Measurements from ENCODE around the gene ST3GAL3.

DNA sequence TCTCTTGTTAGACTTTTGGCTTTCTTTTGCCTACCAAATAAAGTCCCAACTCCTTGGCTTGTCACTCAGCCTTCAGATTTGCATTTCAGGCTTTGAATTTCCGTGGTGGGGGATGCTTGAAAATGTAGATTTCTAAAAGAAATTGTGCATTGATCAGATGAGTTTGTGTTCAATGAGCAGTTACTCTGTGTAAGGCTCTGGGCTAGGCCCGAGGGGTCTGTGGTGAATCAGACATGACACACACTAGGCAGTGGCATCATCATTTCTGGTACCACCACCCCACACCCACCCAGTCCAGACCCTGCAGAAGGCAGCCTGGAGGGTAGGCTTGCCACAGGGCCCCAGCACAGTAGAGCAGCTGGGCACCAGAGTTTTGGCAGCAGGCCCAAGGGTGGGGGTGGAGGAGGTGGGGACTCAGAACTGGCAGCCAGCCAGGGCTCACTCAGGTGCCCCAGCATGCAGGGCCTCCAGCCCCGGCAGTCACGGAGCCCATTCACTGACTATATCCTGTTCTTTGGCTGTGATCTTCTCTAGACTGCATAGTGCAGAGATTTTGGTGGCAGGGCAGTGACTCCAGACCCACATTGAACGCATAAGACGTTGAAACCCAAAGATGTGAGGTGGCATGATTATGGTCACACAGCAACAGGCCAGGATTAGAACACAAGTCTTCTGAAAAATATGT, 129.1 kb downstream of the ST3GAL3 start:
- TF ChIP-seq, protein P1, sequence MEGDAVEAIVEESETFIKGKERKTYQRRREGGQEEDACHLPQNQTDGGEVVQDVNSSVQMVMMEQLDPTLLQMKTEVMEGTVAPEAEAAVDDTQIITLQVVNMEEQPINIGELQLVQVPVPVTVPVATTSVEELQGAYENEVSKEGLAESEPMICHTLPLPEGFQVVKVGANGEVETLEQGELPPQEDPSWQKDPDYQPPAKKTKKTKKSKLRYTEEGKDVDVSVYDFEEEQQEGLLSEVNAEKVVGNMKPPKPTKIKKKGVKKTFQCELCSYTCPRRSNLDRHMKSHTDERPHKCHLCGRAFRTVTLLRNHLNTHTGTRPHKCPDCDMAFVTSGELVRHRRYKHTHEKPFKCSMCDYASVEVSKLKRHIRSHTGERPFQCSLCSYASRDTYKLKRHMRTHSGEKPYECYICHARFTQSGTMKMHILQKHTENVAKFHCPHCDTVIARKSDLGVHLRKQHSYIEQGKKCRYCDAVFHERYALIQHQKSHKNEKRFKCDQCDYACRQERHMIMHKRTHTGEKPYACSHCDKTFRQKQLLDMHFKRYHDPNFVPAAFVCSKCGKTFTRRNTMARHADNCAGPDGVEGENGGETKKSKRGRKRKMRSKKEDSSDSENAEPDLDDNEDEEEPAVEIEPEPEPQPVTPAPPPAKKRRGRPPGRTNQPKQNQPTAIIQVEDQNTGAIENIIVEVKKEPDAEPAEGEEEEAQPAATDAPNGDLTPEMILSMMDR (IDR thresholded peaks at IDR 0.05) = no peak
- TF ChIP-seq POLR2AphosphoS5 (IDR thresholded peaks at IDR 0.05) = no peak

Measured in breast epithelium (tissue), 3 donors.